Thyroid gland (tissue), 4 donors: ENCODE measurements around the gene EXOC4.

Experiments used
- POLR2A ChIP-seq, 2 donors: fragments of 450-650 bp; IDR thresholded peaks; one replicate each; pipeline ENCODE4 v1.6.1; 2017; ENCODE audit warnings: antibody characterized with exemption in 2 of 2, mild to moderate bottlenecking in 2 of 2, moderate library complexity in 1 of 2
- TF ChIP-seq, protein P1 (sequence below), 6 experiments: fragments of 200-600 bp in 3 of 6; fragments of 450-650 bp in 3 of 6; sonication (generic) in 3 of 6; IDR thresholded peaks; one replicate each; pipeline ENCODE4 v1.5.1; 2016 to 2019; ENCODE audit warnings: antibody characterized with exemption in 6 of 6, mild to moderate bottlenecking in 2 of 6, inconsistent platforms in 1 of 6, moderate library complexity in 1 of 6

DNA sequence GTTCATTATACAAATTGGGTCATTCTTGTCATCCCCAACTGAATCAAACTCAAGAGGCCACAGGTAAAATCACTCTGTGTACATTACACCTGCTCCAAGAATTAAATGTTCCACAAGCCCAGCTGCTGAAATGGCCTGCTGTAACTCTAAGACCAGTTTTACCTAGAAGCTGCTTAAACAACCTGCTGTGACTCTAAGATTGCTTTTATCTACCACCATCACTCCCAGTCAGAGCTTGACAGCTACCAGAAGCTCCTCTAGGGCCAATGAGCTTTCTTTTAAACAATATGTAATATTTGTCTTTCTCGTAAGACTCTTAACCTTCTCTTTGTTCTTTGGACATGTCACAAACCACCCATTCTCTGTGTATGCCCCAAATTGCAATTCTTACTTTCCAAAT is 732.4 kb downstream of the EXOC4 start:
- TF ChIP-seq, protein P1, sequence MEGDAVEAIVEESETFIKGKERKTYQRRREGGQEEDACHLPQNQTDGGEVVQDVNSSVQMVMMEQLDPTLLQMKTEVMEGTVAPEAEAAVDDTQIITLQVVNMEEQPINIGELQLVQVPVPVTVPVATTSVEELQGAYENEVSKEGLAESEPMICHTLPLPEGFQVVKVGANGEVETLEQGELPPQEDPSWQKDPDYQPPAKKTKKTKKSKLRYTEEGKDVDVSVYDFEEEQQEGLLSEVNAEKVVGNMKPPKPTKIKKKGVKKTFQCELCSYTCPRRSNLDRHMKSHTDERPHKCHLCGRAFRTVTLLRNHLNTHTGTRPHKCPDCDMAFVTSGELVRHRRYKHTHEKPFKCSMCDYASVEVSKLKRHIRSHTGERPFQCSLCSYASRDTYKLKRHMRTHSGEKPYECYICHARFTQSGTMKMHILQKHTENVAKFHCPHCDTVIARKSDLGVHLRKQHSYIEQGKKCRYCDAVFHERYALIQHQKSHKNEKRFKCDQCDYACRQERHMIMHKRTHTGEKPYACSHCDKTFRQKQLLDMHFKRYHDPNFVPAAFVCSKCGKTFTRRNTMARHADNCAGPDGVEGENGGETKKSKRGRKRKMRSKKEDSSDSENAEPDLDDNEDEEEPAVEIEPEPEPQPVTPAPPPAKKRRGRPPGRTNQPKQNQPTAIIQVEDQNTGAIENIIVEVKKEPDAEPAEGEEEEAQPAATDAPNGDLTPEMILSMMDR (IDR thresholded peaks at IDR 0.05) = no peak
- no peak for TF ChIP-seq POLR2A (IDR thresholded peaks at IDR 0.05)
